SK-N-MC (cell line): Measurements from ENCODE around the gene MBTD1.

ENCODE experiments used
- EZH2 ChIP-seq: fragments of 200-600 bp; sonication (generic); IDR thresholded peaks from one replicate; pipeline ENCODE4 v1.6.1; 2017; ENCODE audit warnings: antibody characterized with exemption
- POLR2AphosphoS5 ChIP-seq: IDR thresholded peaks from 2 replicates; pipeline ENCODE4 v1.6.1; 2012; ENCODE audit warnings: mild to moderate bottlenecking, low read depth, low read length, borderline replicate concordance

DNA sequence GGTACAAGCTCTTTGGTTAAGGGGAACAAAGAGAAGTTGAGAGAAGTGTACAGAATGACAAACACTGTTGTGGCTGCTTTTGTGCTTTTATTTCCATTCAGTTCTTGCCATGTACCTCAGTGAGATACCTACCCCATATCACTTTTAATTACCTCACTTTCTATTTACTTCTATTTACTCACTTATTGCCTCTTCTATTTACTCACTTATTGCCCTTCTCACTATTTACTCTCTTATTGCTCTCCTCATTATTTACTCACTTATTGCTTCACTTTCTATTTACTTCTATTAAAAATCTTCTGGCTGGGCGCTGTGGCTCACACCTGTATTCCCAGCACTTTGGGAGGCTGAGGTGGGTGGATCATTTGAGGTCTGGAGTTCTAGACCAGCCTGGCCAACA lies 41.9 kb downstream of the MBTD1 start:
- no peak for TF ChIP-seq POLR2AphosphoS5
- no peak for TF ChIP-seq EZH2
